ENCODE results near the gene CD207. TPM values are rescaled to one million over a fixed set of nuclear protein-coding genes. Genes with fewer than 3 reads are reported as not detected.

Gene CD207
- polyA plus RNA-seq, 1 donor from 2014 or later = not detected

GRCh38 chr2:70826696-70827350 is 8.8 kb downstream of the CD207 start:
- H3K27me3 ChIP-seq (ENCODE audit: insufficient read depth, low read depth, low read length) = no peaks in the 10 kb centered on the region
- no peaks in the 10 kb centered on the region for H4K20me1 ChIP-seq (ENCODE audit: insufficient read depth)

DNA sequence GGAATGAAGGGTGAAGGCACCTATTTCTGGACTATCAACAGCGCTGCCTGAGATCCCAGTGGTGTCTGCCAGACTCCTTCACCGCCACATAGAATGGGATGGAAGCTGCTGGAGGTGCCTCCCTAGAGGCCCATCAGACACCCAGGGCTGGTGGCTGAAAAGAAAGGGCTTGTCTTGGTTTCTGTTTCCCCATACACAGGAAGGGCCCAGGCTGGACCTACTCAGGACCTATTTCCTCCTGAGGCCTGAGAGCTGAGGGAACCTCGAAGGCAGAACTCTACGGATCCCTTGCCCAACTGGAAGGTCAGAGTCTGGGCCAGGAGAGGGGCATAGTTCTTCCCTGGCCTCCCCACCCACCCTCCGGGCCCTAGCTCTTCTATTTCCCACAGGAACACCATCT is 12.4 kb downstream of the CD207 start:
- no peak overlapping the region for H3K9ac ChIP-seq (ENCODE audit: low read length)
- H3K4me2 ChIP-seq (ENCODE audit: low read length) = no peak overlapping the region
- no peaks in the 10 kb centered on the region for H3K9me3 ChIP-seq (ENCODE audit: low read length)
- no peaks in the 10 kb centered on the region for H3F3A ChIP-seq (ENCODE audit: insufficient read depth, low read length, poor library complexity, severe bottlenecking)
- H3K79me2 ChIP-seq (replicated peaks; ENCODE audit: insufficient read depth, low read length) = no peaks in the 10 kb centered on the region
- H3K27ac ChIP-seq (ENCODE audit: low read length) = no peak overlapping the region
- H3K27me3 ChIP-seq (ENCODE audit: insufficient read depth, low read depth, low read length) = no peaks in the 10 kb centered on the region
- H3K36me3 ChIP-seq (ENCODE audit: insufficient read depth, low read length) = no peaks in the 10 kb centered on the region
- H2AFZ ChIP-seq (ENCODE audit: low read depth, low read length) = no peak overlapping the region
- no peaks in the 10 kb centered on the region for H3K9me2 ChIP-seq (ENCODE audit: insufficient read depth, low read length)
- no peaks in the 10 kb centered on the region for H4K20me1 ChIP-seq (ENCODE audit: insufficient read depth)
- H3K4me3 ChIP-seq (ENCODE audit: low read length) = no peak overlapping the region
- TF ChIP-seq, protein P1, sequence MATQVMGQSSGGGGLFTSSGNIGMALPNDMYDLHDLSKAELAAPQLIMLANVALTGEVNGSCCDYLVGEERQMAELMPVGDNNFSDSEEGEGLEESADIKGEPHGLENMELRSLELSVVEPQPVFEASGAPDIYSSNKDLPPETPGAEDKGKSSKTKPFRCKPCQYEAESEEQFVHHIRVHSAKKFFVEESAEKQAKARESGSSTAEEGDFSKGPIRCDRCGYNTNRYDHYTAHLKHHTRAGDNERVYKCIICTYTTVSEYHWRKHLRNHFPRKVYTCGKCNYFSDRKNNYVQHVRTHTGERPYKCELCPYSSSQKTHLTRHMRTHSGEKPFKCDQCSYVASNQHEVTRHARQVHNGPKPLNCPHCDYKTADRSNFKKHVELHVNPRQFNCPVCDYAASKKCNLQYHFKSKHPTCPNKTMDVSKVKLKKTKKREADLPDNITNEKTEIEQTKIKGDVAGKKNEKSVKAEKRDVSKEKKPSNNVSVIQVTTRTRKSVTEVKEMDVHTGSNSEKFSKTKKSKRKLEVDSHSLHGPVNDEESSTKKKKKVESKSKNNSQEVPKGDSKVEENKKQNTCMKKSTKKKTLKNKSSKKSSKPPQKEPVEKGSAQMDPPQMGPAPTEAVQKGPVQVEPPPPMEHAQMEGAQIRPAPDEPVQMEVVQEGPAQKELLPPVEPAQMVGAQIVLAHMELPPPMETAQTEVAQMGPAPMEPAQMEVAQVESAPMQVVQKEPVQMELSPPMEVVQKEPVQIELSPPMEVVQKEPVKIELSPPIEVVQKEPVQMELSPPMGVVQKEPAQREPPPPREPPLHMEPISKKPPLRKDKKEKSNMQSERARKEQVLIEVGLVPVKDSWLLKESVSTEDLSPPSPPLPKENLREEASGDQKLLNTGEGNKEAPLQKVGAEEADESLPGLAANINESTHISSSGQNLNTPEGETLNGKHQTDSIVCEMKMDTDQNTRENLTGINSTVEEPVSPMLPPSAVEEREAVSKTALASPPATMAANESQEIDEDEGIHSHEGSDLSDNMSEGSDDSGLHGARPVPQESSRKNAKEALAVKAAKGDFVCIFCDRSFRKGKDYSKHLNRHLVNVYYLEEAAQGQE (IDR thresholded peaks at IDR 0.05; ENCODE audit: borderline replicate concordance) = no peak
- no peak for TF ChIP-seq SMC3 (conservative IDR thresholded peaks at IDR 0.05; ENCODE audit: poor library complexity)
- TF ChIP-seq, protein P2, sequence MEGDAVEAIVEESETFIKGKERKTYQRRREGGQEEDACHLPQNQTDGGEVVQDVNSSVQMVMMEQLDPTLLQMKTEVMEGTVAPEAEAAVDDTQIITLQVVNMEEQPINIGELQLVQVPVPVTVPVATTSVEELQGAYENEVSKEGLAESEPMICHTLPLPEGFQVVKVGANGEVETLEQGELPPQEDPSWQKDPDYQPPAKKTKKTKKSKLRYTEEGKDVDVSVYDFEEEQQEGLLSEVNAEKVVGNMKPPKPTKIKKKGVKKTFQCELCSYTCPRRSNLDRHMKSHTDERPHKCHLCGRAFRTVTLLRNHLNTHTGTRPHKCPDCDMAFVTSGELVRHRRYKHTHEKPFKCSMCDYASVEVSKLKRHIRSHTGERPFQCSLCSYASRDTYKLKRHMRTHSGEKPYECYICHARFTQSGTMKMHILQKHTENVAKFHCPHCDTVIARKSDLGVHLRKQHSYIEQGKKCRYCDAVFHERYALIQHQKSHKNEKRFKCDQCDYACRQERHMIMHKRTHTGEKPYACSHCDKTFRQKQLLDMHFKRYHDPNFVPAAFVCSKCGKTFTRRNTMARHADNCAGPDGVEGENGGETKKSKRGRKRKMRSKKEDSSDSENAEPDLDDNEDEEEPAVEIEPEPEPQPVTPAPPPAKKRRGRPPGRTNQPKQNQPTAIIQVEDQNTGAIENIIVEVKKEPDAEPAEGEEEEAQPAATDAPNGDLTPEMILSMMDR (IDR thresholded peaks at IDR 0.05; ENCODE audit: poor library complexity, severe bottlenecking) = no peak

More at GRCh38 chr2:70826696-70827350, 8.8 kb downstream of the CD207 start:
- H3K79me2 ChIP-seq (replicated peaks; ENCODE audit: insufficient read depth, low read length) = no peaks in the 10 kb centered on the region
- H3F3A ChIP-seq (ENCODE audit: insufficient read depth, low read length, poor library complexity, severe bottlenecking) = no peaks in the 10 kb centered on the region
- TF ChIP-seq SMC3 (conservative IDR thresholded peaks at IDR 0.05; ENCODE audit: poor library complexity) = no peak
- no peak overlapping the region for H3K4me2 ChIP-seq (ENCODE audit: low read length)
- H3K27ac ChIP-seq (ENCODE audit: low read length) = no peak overlapping the region
- no peak overlapping the region for H3K9ac ChIP-seq (ENCODE audit: low read length)
- no peaks in the 10 kb centered on the region for H3K9me2 ChIP-seq (ENCODE audit: insufficient read depth, low read length)
- no peak overlapping the region for H3K4me3 ChIP-seq (ENCODE audit: low read length)
- no peaks in the 10 kb centered on the region for H3K9me3 ChIP-seq (ENCODE audit: low read length)
- no peak overlapping the region for H2AFZ ChIP-seq (ENCODE audit: low read depth, low read length)
- no peaks in the 10 kb centered on the region for H3K36me3 ChIP-seq (ENCODE audit: insufficient read depth, low read length)

DNA sequence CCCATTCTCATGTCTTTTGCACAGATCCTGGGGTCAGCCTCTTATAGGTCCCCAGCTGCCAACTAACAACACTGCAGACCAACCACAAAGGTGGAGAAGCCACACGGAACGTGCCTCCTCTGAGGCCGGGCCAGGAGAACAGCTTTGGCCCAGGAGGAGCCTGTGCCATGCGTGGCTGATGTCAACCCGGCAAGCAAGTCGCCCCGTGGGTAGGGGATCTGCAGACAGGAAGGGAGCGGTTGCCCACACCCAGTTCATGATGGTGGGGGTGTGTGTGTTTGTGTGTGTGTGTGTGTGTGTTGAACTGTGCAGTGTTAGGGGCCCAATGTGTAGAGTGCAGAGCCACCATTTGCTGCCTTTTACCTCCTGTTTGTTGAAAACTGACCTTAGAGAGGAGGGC is 12.8 kb downstream of the CD207 start:
- Histone ChIP-seq H3K79me2 (replicated peaks; ENCODE audit: insufficient read depth, low read length) (no peaks in the 10 kb centered on the region), H4K20me1 (ENCODE audit: insufficient read depth) (no peaks in the 10 kb centered on the region), H3K9ac (ENCODE audit: low read length) (no peak overlapping the region), H3F3A (ENCODE audit: insufficient read depth, low read length, poor library complexity, severe bottlenecking) (no peaks in the 10 kb centered on the region), H3K27ac (ENCODE audit: low read length) (no peak overlapping the region), H2AFZ (ENCODE audit: low read depth, low read length) (no peak overlapping the region), H3K27me3 (ENCODE audit: insufficient read depth, low read depth, low read length) (no peaks in the 10 kb centered on the region), H3K9me2 (ENCODE audit: insufficient read depth, low read length) (no peaks in the 10 kb centered on the region), H3K4me3 (ENCODE audit: low read length) (no peak overlapping the region), H3K4me2 (ENCODE audit: low read length) (no peak overlapping the region), H3K36me3 (ENCODE audit: insufficient read depth, low read length) (no peaks in the 10 kb centered on the region), H3K9me3 (ENCODE audit: low read length) (no peaks in the 10 kb centered on the region)
- TF ChIP-seq RAD21 (conservative IDR thresholded peaks at IDR 0.05) (no peak), MXI1 (conservative IDR thresholded peaks at IDR 0.05; ENCODE audit: poor library complexity, severe bottlenecking) (no peak), EP300 (conservative IDR thresholded peaks at IDR 0.05; ENCODE audit: poor library complexity, severe bottlenecking) (no peak), POLR2AphosphoS5 (IDR thresholded peaks at IDR 0.05) (no peak), EZH2 (IDR thresholded peaks at IDR 0.05; ENCODE audit: borderline replicate concordance, insufficient read depth, low read length, poor library complexity, severe bottlenecking) (no peak), TAF1 (IDR thresholded peaks at IDR 0.05; ENCODE audit: low read depth) (no peak), SMC3 (conservative IDR thresholded peaks at IDR 0.05; ENCODE audit: poor library complexity) (no peak)
- TF ChIP-seq, protein P1 (IDR thresholded peaks at IDR 0.05; ENCODE audit: borderline replicate concordance) = no peak
- TF ChIP-seq, protein P2 (IDR thresholded peaks at IDR 0.05; ENCODE audit: poor library complexity, severe bottlenecking) = no peak

Data from neural cell (in vitro differentiated cells).